Parathyroid adenoma (tissue), 2 donors: Measurements from ENCODE around the gene JAM3.
"Not testable (repeated sequence)": the region's sequence is repeated elsewhere in the genome, so short reads cannot be mapped to it uniquely, and the experiment has no call there.

Source experiments
- H2AFZ ChIP-seq: fragments of 300-600 bp; sonication (generic); one replicate; pipeline ENCODE4 v1.7.0; 2017; ENCODE audit warnings: antibody characterized with exemption, mild to moderate bottlenecking
- H3K27ac ChIP-seq: fragments of 300-600 bp; sonication (generic); one replicate; pipeline ENCODE4 v1.7.0; 2017
- H3K27me3 ChIP-seq: fragments of 300-600 bp; sonication (generic); one replicate; pipeline ENCODE4 v1.7.0; 2017; ENCODE audit warnings: low read length; ENCODE audit not compliant: control insufficient read depth, insufficient read depth
- H3K36me3 ChIP-seq: fragments of 300-600 bp; sonication (generic); one replicate; pipeline ENCODE4 v1.7.0; 2017; ENCODE audit warnings: low read length; ENCODE audit not compliant: control insufficient read depth, insufficient read depth
- H3K4me1 ChIP-seq: fragments of 300-600 bp; sonication (generic); one replicate; pipeline ENCODE4 v1.7.0; 2017; ENCODE audit warnings: control low read depth
- H3K4me2 ChIP-seq: fragments of 300-600 bp; sonication (generic); one replicate; pipeline ENCODE4 v1.7.0; 2017; ENCODE audit warnings: low read length
- H3K4me3 ChIP-seq: fragments of 300-600 bp; sonication (generic); one replicate; pipeline ENCODE4 v1.7.0; 2017; ENCODE audit warnings: low read depth, low read length
- H3K79me2 ChIP-seq: fragments of 300-600 bp; sonication (generic); one replicate; pipeline ENCODE4 v1.7.0; 2017; ENCODE audit warnings: control low read depth
- H3K9ac ChIP-seq: fragments of 300-600 bp; sonication (generic); one replicate; pipeline ENCODE4 v1.7.0; 2017; ENCODE audit warnings: mild to moderate bottlenecking
- H3K9me3 ChIP-seq: fragments of 300-600 bp; sonication (generic); one replicate; pipeline ENCODE4 v1.7.0; 2017; ENCODE audit warnings: low read length; ENCODE audit not compliant: control insufficient read depth
- TF ChIP-seq, protein P1 (sequence below): fragments of 300-600 bp; sonication (generic); IDR thresholded peaks from one replicate; pipeline ENCODE4 v1.7.0; 2017; ENCODE audit warnings: antibody characterized with exemption, mild to moderate bottlenecking
- donor health status: primary hyperparathyroidism.

Gene JAM3

DNA sequence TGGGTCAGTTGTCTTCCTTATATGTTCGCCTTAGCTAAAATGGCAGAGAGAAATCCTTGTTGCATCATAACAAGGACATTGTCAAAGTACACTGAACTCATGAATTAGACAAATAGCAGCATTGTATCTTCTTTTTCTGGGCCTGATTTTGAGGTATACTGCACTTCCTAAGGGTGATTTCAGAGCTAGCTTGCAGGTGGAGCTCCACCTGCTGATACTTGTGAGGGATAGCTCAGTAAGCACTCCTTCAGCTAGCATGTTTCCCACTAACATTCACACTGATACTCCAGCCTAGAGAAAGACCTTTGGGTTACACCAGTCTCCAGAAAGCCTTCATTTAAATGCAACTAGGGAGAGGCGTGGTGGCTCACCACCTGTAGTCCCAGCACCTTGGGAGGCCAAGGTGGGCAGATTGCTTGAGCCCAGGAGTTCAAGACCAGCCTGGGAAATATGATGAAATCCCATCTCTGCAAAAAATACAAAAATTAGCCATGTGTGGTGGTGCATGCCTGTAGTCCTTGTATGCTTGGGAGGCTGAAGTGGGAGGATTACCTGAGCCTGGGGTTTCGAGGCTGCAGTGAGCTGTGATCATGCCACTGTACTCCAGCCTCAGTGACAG, 29.8 kb downstream of the JAM3 start:
- TF ChIP-seq, protein P1, sequence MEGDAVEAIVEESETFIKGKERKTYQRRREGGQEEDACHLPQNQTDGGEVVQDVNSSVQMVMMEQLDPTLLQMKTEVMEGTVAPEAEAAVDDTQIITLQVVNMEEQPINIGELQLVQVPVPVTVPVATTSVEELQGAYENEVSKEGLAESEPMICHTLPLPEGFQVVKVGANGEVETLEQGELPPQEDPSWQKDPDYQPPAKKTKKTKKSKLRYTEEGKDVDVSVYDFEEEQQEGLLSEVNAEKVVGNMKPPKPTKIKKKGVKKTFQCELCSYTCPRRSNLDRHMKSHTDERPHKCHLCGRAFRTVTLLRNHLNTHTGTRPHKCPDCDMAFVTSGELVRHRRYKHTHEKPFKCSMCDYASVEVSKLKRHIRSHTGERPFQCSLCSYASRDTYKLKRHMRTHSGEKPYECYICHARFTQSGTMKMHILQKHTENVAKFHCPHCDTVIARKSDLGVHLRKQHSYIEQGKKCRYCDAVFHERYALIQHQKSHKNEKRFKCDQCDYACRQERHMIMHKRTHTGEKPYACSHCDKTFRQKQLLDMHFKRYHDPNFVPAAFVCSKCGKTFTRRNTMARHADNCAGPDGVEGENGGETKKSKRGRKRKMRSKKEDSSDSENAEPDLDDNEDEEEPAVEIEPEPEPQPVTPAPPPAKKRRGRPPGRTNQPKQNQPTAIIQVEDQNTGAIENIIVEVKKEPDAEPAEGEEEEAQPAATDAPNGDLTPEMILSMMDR = peak; percentile 14
- Histone ChIP-seq H2AFZ (no peak overlapping the region), H3K9me3 (no peaks in the 10 kb centered on the region), H3K27ac (no peak overlapping the region), H3K9ac (no peak overlapping the region), H3K79me2 (peaks cover 5% of the 10 kb centered on the region), H3K27me3 (no peaks in the 10 kb centered on the region), H3K4me3 (no peak overlapping the region), H3K4me2 (no peak overlapping the region), H3K36me3 (no peaks in the 10 kb centered on the region), H3K4me1 (no peaks in the 10 kb centered on the region)

DNA sequence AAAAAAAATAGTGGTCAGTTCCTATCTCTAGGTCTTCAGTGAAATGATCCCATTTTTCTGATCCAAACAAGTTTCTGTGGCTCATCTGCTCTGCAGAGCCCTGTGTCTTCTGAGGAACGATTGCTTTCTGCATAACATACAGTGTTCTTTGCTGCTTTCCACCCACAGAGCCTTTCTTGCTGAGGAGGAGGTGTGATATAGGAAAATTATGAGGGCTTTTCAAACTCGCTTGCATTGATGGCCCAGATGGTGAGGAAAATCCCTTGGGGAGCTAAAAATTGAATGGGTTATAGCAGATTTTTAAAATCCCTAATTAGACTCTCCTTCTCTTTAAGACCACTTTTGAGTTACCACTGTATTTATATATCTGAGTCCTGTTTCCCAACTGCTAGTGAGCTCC, 31.3 kb downstream of the JAM3 start:
- peaks cover 5% of the 10 kb centered on the region for H3K79me2 ChIP-seq
- H3K4me2 ChIP-seq = no peak overlapping the region
- no peak overlapping the region for H2AFZ ChIP-seq
- H3K27ac ChIP-seq = no peak overlapping the region
- no peaks in the 10 kb centered on the region for H3K36me3 ChIP-seq
- no peaks in the 10 kb centered on the region for H3K9me3 ChIP-seq
- no peak overlapping the region for H3K9ac ChIP-seq
- no peaks in the 10 kb centered on the region for H3K4me1 ChIP-seq
- TF ChIP-seq, protein P1 = no peak
- no peaks in the 10 kb centered on the region for H3K27me3 ChIP-seq
- no peak overlapping the region for H3K4me3 ChIP-seq

DNA sequence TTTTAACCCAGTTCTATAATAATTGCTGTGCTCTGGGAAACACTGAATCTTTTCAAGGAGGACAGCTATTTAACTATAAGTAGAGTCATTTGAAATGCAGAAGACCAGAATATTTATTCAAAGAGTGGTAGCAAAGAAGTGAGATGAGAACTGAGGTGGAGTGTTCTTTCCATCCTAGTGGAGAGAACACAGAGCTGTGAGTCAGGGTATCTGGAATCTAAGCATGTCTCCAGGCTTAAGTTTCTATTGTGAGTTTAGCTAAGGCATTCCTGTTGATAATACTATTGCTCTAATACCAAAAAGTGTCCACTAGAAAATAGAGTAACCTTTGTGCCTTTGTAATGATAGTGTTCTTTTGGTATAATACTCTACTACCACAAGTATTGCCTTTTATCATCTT, 32.4 kb downstream of the JAM3 start:
- Histone ChIP-seq H3K9me3 (no peaks in the 10 kb centered on the region), H3K79me2 (peaks cover 5% of the 10 kb centered on the region), H3K4me3 (no peak overlapping the region), H3K4me2 (no peak overlapping the region), H3K36me3 (no peaks in the 10 kb centered on the region), H2AFZ (no peak overlapping the region), H3K9ac (no peak overlapping the region), H3K27me3 (no peaks in the 10 kb centered on the region), H3K4me1 (no peaks in the 10 kb centered on the region), H3K27ac (no peak overlapping the region)
- TF ChIP-seq, protein P1 = no peak

GRCh38 chr11:134110252-134110815, 41.5 kb downstream of the JAM3 start:
- Histone ChIP-seq H3K9me3 (no peaks in the 10 kb centered on the region), H3K4me1 (no peaks in the 10 kb centered on the region), H3K4me3 (no peak overlapping the region), H3K4me2 (no peak overlapping the region), H2AFZ (no peak overlapping the region), H3K36me3 (no peaks in the 10 kb centered on the region), H3K79me2 (no peaks in the 10 kb centered on the region), H3K27ac (no peak overlapping the region), H3K27me3 (no peaks in the 10 kb centered on the region), H3K9ac (no peak overlapping the region)
- TF ChIP-seq, protein P1 = no peak

DNA sequence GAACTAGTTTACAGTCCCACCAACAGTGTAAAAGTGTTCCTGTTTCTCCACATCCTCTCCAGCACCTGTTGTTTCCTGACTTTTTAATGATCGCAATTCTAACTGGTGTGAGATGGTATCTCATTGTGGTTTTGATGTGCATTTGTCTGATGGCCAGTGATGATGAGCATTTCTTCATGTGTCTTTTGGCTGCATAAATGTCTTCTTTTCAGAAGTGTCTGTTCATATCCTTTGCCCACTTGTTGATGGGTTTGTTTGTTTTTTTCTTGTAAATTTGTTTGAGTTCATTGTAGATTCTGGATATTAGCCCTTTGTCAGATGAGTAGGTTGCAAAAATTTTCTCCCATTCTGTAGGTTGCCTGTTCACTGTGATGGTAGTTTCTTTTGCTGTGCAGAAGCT, 44.9 kb downstream of the JAM3 start:
- H3K4me1 ChIP-seq, H3K9ac ChIP-seq, H3K4me2 ChIP-seq, H3K27ac ChIP-seq, H3K79me2 ChIP-seq, H3K9me3 ChIP-seq, H2AFZ ChIP-seq, H3K27me3 ChIP-seq, H3K36me3 ChIP-seq, H3K4me3 ChIP-seq: not testable (repeated sequence)
